Osteocyte (in vitro differentiated cells): Measurements from ENCODE around the gene FLYWCH1. TPM values are rescaled to one million over a fixed set of nuclear protein-coding genes. Genes with fewer than 3 reads are reported as not detected.

Experiments
- DNase-seq: peaks from one replicate; pipeline ENCODE4 v3.0.0; 2021; ENCODE audit warnings: mixed read lengths; ENCODE audit not compliant: unreplicated experiment; ENCODE audit errors: extremely low spot score
- H3K27ac Mint-ChIP-seq: one replicate; pipeline ENCODE4 v1.8.0; 2021; ENCODE audit warnings: mild to moderate bottlenecking, mixed read lengths; ENCODE audit not compliant: unreplicated experiment
- H3K27me3 Mint-ChIP-seq: one replicate; pipeline ENCODE4 v1.8.0; 2021; ENCODE audit warnings: mixed read lengths; ENCODE audit not compliant: unreplicated experiment
- H3K36me3 Mint-ChIP-seq: one replicate; pipeline ENCODE4 v1.8.0; 2021; ENCODE audit warnings: mixed read lengths; ENCODE audit not compliant: unreplicated experiment
- H3K4me1 Mint-ChIP-seq: one replicate; pipeline ENCODE4 v1.8.0; 2021; ENCODE audit warnings: mixed read lengths; ENCODE audit not compliant: unreplicated experiment
- H3K4me3 Mint-ChIP-seq: one replicate; pipeline ENCODE4 v1.8.0; 2021; ENCODE audit warnings: mild to moderate bottlenecking, moderate library complexity, mixed read lengths; ENCODE audit not compliant: unreplicated experiment
- H3K9me3 Mint-ChIP-seq: one replicate; pipeline ENCODE4 v1.8.0; 2021; ENCODE audit warnings: mixed read lengths; ENCODE audit not compliant: unreplicated experiment
- CTCF ChIP-seq: fragments of 200-600 bp; sonication (generic); IDR thresholded peaks from 2 replicates; pipeline ENCODE4 v1.5.0; 2021; ENCODE audit warnings: antibody characterized with exemption, mild to moderate bottlenecking, moderate library complexity
- total RNA-seq: library from RNA; stranded (reverse); gene quantifications from 2 replicates; pipeline ENCODE4 v1.2.1, GENCODE V29; 2021

FLYWCH1 gene
- total RNA-seq, 1 donor from 2014 or later: 46.4 TPM

- Mint-ChIP-seq H3K9me3 (no peaks in the 10 kb centered on the region), H3K27ac (peak overlapping the region; percentile 81), H3K4me3 (peak overlapping the region; percentile 87), H3K36me3 (no peaks in the 10 kb centered on the region), H3K27me3 (no peaks in the 10 kb centered on the region), H3K4me1 (peaks cover 15% of the 10 kb centered on the region)
- TF ChIP-seq CTCF: no peak
- DNase-seq: no peak
Observed at GRCh38 chr16:2884041-2884451, 27.7 kb upstream of the FLYWCH1 start.

- Mint-ChIP-seq H3K27me3 (no peaks in the 10 kb centered on the region), H3K9me3 (no peaks in the 10 kb centered on the region), H3K36me3 (no peaks in the 10 kb centered on the region), H3K4me3 (no peak overlapping the region), H3K4me1 (peaks cover 22% of the 10 kb centered on the region), H3K27ac (no peak overlapping the region)
- TF ChIP-seq CTCF: no peak
- no peak for DNase-seq
Observed at GRCh38 chr16:2894231-2894630, 17.5 kb upstream of the FLYWCH1 start.

- H3K4me3 Mint-ChIP-seq: no peak overlapping the region
- no peaks in the 10 kb centered on the region for H3K27me3 Mint-ChIP-seq
Observed at GRCh38 chr16:2895813-2896212, 15.9 kb upstream of the FLYWCH1 start.

GRCh38 chr16:2896480-2897010 is 15.2 kb upstream of the FLYWCH1 start:
- DNase-seq: no peak
- H3K36me3 Mint-ChIP-seq: peaks cover 2% of the 10 kb centered on the region
- peaks cover 11% of the 10 kb centered on the region for H3K4me1 Mint-ChIP-seq
- no peak overlapping the region for H3K4me3 Mint-ChIP-seq
- H3K27ac Mint-ChIP-seq: no peak overlapping the region
- no peaks in the 10 kb centered on the region for H3K27me3 Mint-ChIP-seq
- no peak for TF ChIP-seq CTCF
- no peaks in the 10 kb centered on the region for H3K9me3 Mint-ChIP-seq

More at GRCh38 chr16:2895813-2896212, 15.9 kb upstream of the FLYWCH1 start:
- no peak for DNase-seq
- H3K27ac Mint-ChIP-seq: peak overlapping the region; percentile 69
- no peaks in the 10 kb centered on the region for H3K9me3 Mint-ChIP-seq
- no peaks in the 10 kb centered on the region for H3K36me3 Mint-ChIP-seq
- H3K4me1 Mint-ChIP-seq: peaks cover 14% of the 10 kb centered on the region
- TF ChIP-seq CTCF: no peak

- no peak for DNase-seq
- Mint-ChIP-seq H3K9me3 (no peaks in the 10 kb centered on the region), H3K36me3 (peaks cover 2% of the 10 kb centered on the region), H3K27ac (no peak overlapping the region), H3K4me1 (peaks cover 11% of the 10 kb centered on the region), H3K27me3 (no peaks in the 10 kb centered on the region), H3K4me3 (no peak overlapping the region)
- TF ChIP-seq CTCF: no peak
Observed at GRCh38 chr16:2897110-2897509, 14.6 kb upstream of the FLYWCH1 start.
